K562 (cell line): ENCODE data around the gene ENDOG. TPM values are rescaled to one million over a fixed set of nuclear protein-coding genes. Genes with fewer than 3 reads are reported as not detected.

Experiments
- ATF4 ChIP-seq: fragments of 450-650 bp; formaldehyde crosslinking; IDR thresholded peaks from 2 replicates; pipeline ENCODE4 v1.4.0; 2022; ENCODE audit warnings: mild to moderate bottlenecking, moderate library complexity
- BRD4 ChIP-seq: fragments of 200-600 bp; sonication (generic); IDR thresholded peaks from 2 replicates; pipeline ENCODE4 v1.6.1; 2017; ENCODE audit warnings: inconsistent platforms
- C11orf30 ChIP-seq: fragments of 450-650 bp; IDR thresholded peaks from 2 replicates; pipeline ENCODE4 v1.6.1; 2016; ENCODE audit warnings: low read depth, mild to moderate bottlenecking
- CBFA2T3 ChIP-seq: fragments of 450-650 bp; IDR thresholded peaks from 2 replicates; pipeline ENCODE4 v1.6.1; 2017
- CBX1 ChIP-seq: sonication (generic); IDR thresholded peaks from 2 replicates; pipeline ENCODE4 v1.6.1; 2016; ENCODE audit warnings: antibody characterized with exemption, low read depth, mild to moderate bottlenecking
- CREB3 ChIP-seq: fragments of 450-650 bp; conservative IDR thresholded peaks from 2 replicates; pipeline ENCODE4 v1.6.1; 2016; ENCODE audit warnings: missing genetic modification characterization, low read depth, mild to moderate bottlenecking, missing compliant biosample characterization, moderate library complexity
- IFI16 ChIP-seq: fragments of 250-450 bp; sonication (Bioruptor Pico); IDR thresholded peaks from 2 replicates; pipeline ENCODE4 v2.1.2; 2022; ENCODE audit warnings: mild to moderate bottlenecking, inconsistent platforms
- PTRF ChIP-seq: fragments of 450-650 bp; IDR thresholded peaks from 2 replicates; pipeline ENCODE4 v1.6.1; 2016; ENCODE audit warnings: mild to moderate bottlenecking, missing genetic modification characterization, missing compliant biosample characterization
- RBM14 ChIP-seq: fragments of 200-400 bp; formaldehyde crosslinking; IDR thresholded peaks from 2 replicates; pipeline ENCODE4 v1.6.1; 2018; ENCODE audit warnings: low read depth, mild to moderate bottlenecking, low read length, moderate library complexity, borderline replicate concordance; ENCODE audit not compliant: insufficient read depth
- SREBF1 ChIP-seq: fragments of 150-350 bp; IDR thresholded peaks from 2 replicates; pipeline ENCODE4 v1.6.1; 2014; ENCODE audit warnings: antibody characterized with exemption, low read depth, low read length, borderline replicate concordance
- THAP12 ChIP-seq: fragments of 250-450 bp; sonication (Bioruptor Pico); IDR thresholded peaks from 2 replicates; pipeline ENCODE4 v1.9.0; 2021; ENCODE audit warnings: mild to moderate bottlenecking, inconsistent platforms
- TRIM24 ChIP-seq, 2 experiments: fragments of 450-650 bp; IDR thresholded peaks; 2 replicates each; pipeline ENCODE4 v1.6.1; 2016
- TRIM28 ChIP-seq: fragments of 450-650 bp; IDR thresholded peaks from 2 replicates; pipeline ENCODE4 v1.6.1; 2017
- ZNF23 ChIP-seq: fragments of 250-450 bp; sonication (Bioruptor Pico); IDR thresholded peaks from 2 replicates; pipeline ENCODE4 v1.4.0; 2020; ENCODE audit warnings: mild to moderate bottlenecking
- ZNF280A ChIP-seq: fragments of 450-650 bp; IDR thresholded peaks from 2 replicates; pipeline ENCODE4 v1.6.1; 2018; ENCODE audit warnings: mild to moderate bottlenecking, low read depth; ENCODE audit not compliant: partially characterized antibody
- ZNF592 ChIP-seq: fragments of 450-650 bp; IDR thresholded peaks from 2 replicates; pipeline ENCODE4 v1.6.1; 2017; ENCODE audit warnings: antibody characterized with exemption, mild to moderate bottlenecking
- polyA plus RNA-seq, 8 experiments: library from polyadenylated mRNA; depleted of rRNA in 4 of 8; stranded (reverse) in 5 of 8; unstranded in 3 of 8; fragments of >200 nt; fragmentation: Nextera tagmentation in 2 of 8; fragmentation: Illumina TruSeq in 1 of 8; extraction: Ambion mirVana in 2 of 8; extraction: Trizol in 1 of 8; gene quantifications; 2 replicates each; pipeline versions ENCODE4 v1.2.1 to v1.2.3, GENCODE V29; 2011 to 2014; ENCODE audit warnings: inconsistent platforms in 1 of 8, missing spikeins in 1 of 8
- total RNA-seq, 7 experiments: library from RNA; depleted of rRNA in 6 of 7; stranded (reverse); fragments of >200 nt in 6 of 7; fragmentation: Illumina TruSeq in 2 of 7; extraction: Trizol in 2 of 7; gene quantifications; 2 replicates each; pipeline versions ENCODE4 v1.2.1 to v1.2.3, GENCODE V29; 2011 to 2021; ENCODE audit warnings: low replicate concordance in 1 of 7

Gene ENDOG
- total and polyA plus RNA-seq, 9 of the 15 experiments (the other 6 are each of a cell fraction or from before 2014, with no cell fraction given), result 1.2 to 91.0 (median 25.5) TPM

GRCh38 chr9:128781187-128782070 lies 36.9 kb upstream of the ENDOG start (continued):
- TF ChIP-seq CREB3 (0 out of 2 replicates have a peak, but pooled peaks have one; percentile 29), TRIM28 (0 out of 2 replicates have a peak, but pooled peaks have one; percentile 70), ZNF23 (no peak), TRIM24 (IDR thresholded peaks at IDR 0.05) (peak; percentile 63 to 79; a peak in 2 of 4 replicates), ATF4 (peak; percentile 59; the same call in 1 of the 2 replicates), CBFA2T3 (0 out of 2 replicates have a peak, but pooled peaks have one; percentile 17), RBM14 (no peak), SREBF1 (no peak), THAP12 (no peak), IFI16 (peak; percentile 31; the same call in 1 of the 2 replicates), ZNF592 (peak; percentile 61; the same call in 1 of the 2 replicates), CBX1 (peak; percentile 26; the same call in 1 of the 2 replicates), C11orf30 (peak; percentile 41), PTRF (tag) (no peak), BRD4 (no peak), ZNF280A (peak; percentile 64)
